HG03571 (cell line): ENCODE data around the gene LMNTD2.

Source experiments
- ATAC-seq: cut with Tn5 transposase; IDR thresholded peaks from one replicate; pipeline ENCODE4 v1.9.1; 2021; ENCODE audit not compliant: unreplicated experiment

LMNTD2 gene

GRCh38 chr11:535519-536454, 24.8 kb downstream of the LMNTD2 start, which contains the start of gene HRAS:
TSS of gene HRAS (minus strand) at chr11:535576.
- ATAC-seq: peak; percentile 68

- no peak for ATAC-seq
Measured at GRCh38 chr11:535210-535518, 25.4 kb downstream of the LMNTD2 start.

GRCh38 chr11:534396-535209, 25.9 kb downstream of the LMNTD2 start:
- ATAC-seq: peak; percentile 1

GRCh38 chr11:533586-534395, 26.7 kb downstream of the LMNTD2 start:
- ATAC-seq: no peak

- no peak for ATAC-seq
Measured at GRCh38 chr11:532986-533585, 27.5 kb downstream of the LMNTD2 start.

GRCh38 chr11:532527-532985, 28.0 kb downstream of the LMNTD2 start:
- no peak for ATAC-seq

GRCh38 chr11:531919-532526, 28.5 kb downstream of the LMNTD2 start:
- ATAC-seq: no peak

GRCh38 chr11:530960-531831, 29.3 kb downstream of the LMNTD2 start:
- no peak for ATAC-seq

GRCh38 chr11:529728-530411, 30.7 kb downstream of the LMNTD2 start:
- ATAC-seq: no peak

- no peak for ATAC-seq
Measured at GRCh38 chr11:528815-529727, 31.5 kb downstream of the LMNTD2 start.

GRCh38 chr11:528166-528814, 32.2 kb downstream of the LMNTD2 start:
- ATAC-seq: no peak

GRCh38 chr11:526192-526591, 34.3 kb downstream of the LMNTD2 start:
- no peak for ATAC-seq

- ATAC-seq: no peak
Measured at GRCh38 chr11:521177-521688, 39.3 kb downstream of the LMNTD2 start.

- ATAC-seq: no peak
Measured at GRCh38 chr11:520428-521176, 39.9 kb downstream of the LMNTD2 start.

- ATAC-seq: no peak
Measured at GRCh38 chr11:518463-519202, 41.9 kb downstream of the LMNTD2 start.
